ENCODE data around the gene GNAZ.

- TF ChIP-seq, protein P1, sequence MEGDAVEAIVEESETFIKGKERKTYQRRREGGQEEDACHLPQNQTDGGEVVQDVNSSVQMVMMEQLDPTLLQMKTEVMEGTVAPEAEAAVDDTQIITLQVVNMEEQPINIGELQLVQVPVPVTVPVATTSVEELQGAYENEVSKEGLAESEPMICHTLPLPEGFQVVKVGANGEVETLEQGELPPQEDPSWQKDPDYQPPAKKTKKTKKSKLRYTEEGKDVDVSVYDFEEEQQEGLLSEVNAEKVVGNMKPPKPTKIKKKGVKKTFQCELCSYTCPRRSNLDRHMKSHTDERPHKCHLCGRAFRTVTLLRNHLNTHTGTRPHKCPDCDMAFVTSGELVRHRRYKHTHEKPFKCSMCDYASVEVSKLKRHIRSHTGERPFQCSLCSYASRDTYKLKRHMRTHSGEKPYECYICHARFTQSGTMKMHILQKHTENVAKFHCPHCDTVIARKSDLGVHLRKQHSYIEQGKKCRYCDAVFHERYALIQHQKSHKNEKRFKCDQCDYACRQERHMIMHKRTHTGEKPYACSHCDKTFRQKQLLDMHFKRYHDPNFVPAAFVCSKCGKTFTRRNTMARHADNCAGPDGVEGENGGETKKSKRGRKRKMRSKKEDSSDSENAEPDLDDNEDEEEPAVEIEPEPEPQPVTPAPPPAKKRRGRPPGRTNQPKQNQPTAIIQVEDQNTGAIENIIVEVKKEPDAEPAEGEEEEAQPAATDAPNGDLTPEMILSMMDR (IDR thresholded peaks at IDR 0.05), result no peak
- TF ChIP-seq POLR2A (IDR thresholded peaks at IDR 0.05), result no peak
These were observed 8.1 kb downstream of the GNAZ start for GRCh38 chr22:23078462-23078787.
